Endodermal cell (in vitro differentiated cells): ENCODE results near the gene RILPL1. TPM values are rescaled to one million over a fixed set of nuclear protein-coding genes. Genes with fewer than 3 reads are reported as not detected.
"Not testable (repeated sequence)": the region's sequence is repeated elsewhere in the genome, so short reads cannot be mapped to it uniquely, and the experiment has no call there.

Experiments
- DNase-seq: peaks from one replicate; pipeline ENCODE4 v3.0.0-alpha.2; 2017
- H3K27ac ChIP-seq: 2 replicates; pipeline ENCODE4 v1.5.1; 2013; ENCODE audit warnings: mild to moderate bottlenecking, low read depth, low read length, moderate library complexity
- H3K27me3 ChIP-seq: 2 replicates; pipeline ENCODE4 v1.6.1; 2013; ENCODE audit warnings: mild to moderate bottlenecking, low read length, moderate library complexity; ENCODE audit not compliant: insufficient read depth, control insufficient read depth, poor library complexity, severe bottlenecking
- H3K36me3 ChIP-seq: 2 replicates; pipeline ENCODE4 v1.7.0; 2013; ENCODE audit warnings: mild to moderate bottlenecking, low read length, moderate library complexity; ENCODE audit not compliant: control insufficient read depth, insufficient read depth
- H3K4me1 ChIP-seq: one replicate; pipeline ENCODE4 v1.7.0; 2013; ENCODE audit warnings: low read length; ENCODE audit not compliant: control insufficient read depth, insufficient read depth
- H3K4me3 ChIP-seq: 2 replicates; pipeline ENCODE4 v1.5.1; 2013; ENCODE audit warnings: mild to moderate bottlenecking, low read length, moderate library complexity
- H3K9ac ChIP-seq: 2 replicates; pipeline ENCODE4 v1.6.1; 2013; ENCODE audit warnings: mild to moderate bottlenecking, low read length, moderate library complexity; ENCODE audit not compliant: poor library complexity, severe bottlenecking; ENCODE audit errors: extremely low read depth
- H3K9me3 ChIP-seq: 2 replicates; pipeline ENCODE4 v1.6.1; 2013; ENCODE audit warnings: mild to moderate bottlenecking, low read length, moderate library complexity; ENCODE audit not compliant: control insufficient read depth
- H3K27ac Mint-ChIP-seq: 2 replicates; pipeline ENCODE4 v1.8.0; 2020; ENCODE audit warnings: mixed read lengths
- H3K27me3 Mint-ChIP-seq: 2 replicates; pipeline ENCODE4 v1.8.0; 2021; ENCODE audit warnings: mild to moderate bottlenecking, mixed read lengths; ENCODE audit not compliant: insufficient read depth
- H3K36me3 Mint-ChIP-seq: 2 replicates; pipeline ENCODE4 v1.8.0; 2020; ENCODE audit warnings: low read depth, mixed read lengths
- H3K4me1 Mint-ChIP-seq: 2 replicates; pipeline ENCODE4 v1.8.0; 2020; ENCODE audit warnings: mixed read lengths
- H3K4me3 Mint-ChIP-seq: 2 replicates; pipeline ENCODE4 v1.8.0; 2020; ENCODE audit warnings: mild to moderate bottlenecking, moderate library complexity, mixed read lengths
- H3K9me3 Mint-ChIP-seq: 2 replicates; pipeline ENCODE4 v1.8.0; 2020; ENCODE audit warnings: mild to moderate bottlenecking, mixed read lengths
- WGBS, 2 experiments: methylation state at CpG; one replicate each; pipeline versions ENCODE4 v1.1.5 to v1.1.7; 2013; ENCODE audit warnings: missing lambda C conversion rate in 2 of 2, mixed read lengths in 1 of 2; ENCODE audit not compliant: insufficient coverage in 1 of 2, insufficient read length in 1 of 2; 5-methylcytosine and 5-hydroxymethylcytosine counted together
- total RNA-seq, 2 donors: library from RNA; stranded (reverse); fragmentation: NEBNext Ultra II Directional in 1 of 2; extraction: Animal tissue kit (Norgen Biotek cat#: 25700) in 1 of 2; gene quantifications; 2 replicates in 1 of 2; 3 replicates in 1 of 2; pipeline ENCODE4 v1.2.1, GENCODE V29; 2021
- TF ChIP-seq, protein P1 (sequence below): fragments of 200-600 bp; sonication (generic); conservative IDR thresholded peaks from 2 replicates; pipeline ENCODE4 v1.5.0; 2021; ENCODE audit warnings: antibody characterized with exemption, mild to moderate bottlenecking

The RILPL1 gene
- total RNA-seq, 2 donors from 2014 or later, result 19.0 to 25.2 TPM

DNA sequence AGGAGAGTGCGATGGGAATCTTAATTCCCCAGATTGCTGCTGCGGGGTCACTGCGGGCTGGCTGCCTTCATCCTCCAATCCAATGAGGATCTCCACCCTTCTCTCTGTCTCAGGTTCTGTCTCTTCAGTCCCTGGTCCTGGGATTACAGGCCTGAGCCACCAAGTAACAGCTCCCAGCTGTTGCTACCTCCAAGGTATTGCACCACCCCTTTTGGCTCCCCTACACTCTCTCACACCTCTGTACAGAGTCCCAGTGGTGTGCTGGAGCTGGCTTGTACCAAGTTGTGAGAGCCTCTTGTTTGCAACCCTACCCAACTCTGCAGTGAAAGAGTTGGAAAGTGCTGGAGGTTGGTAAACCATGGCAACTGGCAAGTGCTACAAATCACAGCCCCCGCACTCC lies 10.0 kb upstream of the RILPL1 start:
- WGBS, 2 experiments, result 98% methylated on average over 4 of the region's 4 CpGs; no CpG with 5 or more reads in 1 of the 2 experiments
- H3K36me3 ChIP-seq, result no peaks in the 10 kb centered on the region
- H3K9ac ChIP-seq, result no peak overlapping the region
- H3K27me3 ChIP-seq, result no peaks in the 10 kb centered on the region
- H3K4me3 Mint-ChIP-seq, result no peak overlapping the region
- H3K9me3 Mint-ChIP-seq, result no peaks in the 10 kb centered on the region
- no peaks in the 10 kb centered on the region for H3K4me1 ChIP-seq
- TF ChIP-seq, protein P1, sequence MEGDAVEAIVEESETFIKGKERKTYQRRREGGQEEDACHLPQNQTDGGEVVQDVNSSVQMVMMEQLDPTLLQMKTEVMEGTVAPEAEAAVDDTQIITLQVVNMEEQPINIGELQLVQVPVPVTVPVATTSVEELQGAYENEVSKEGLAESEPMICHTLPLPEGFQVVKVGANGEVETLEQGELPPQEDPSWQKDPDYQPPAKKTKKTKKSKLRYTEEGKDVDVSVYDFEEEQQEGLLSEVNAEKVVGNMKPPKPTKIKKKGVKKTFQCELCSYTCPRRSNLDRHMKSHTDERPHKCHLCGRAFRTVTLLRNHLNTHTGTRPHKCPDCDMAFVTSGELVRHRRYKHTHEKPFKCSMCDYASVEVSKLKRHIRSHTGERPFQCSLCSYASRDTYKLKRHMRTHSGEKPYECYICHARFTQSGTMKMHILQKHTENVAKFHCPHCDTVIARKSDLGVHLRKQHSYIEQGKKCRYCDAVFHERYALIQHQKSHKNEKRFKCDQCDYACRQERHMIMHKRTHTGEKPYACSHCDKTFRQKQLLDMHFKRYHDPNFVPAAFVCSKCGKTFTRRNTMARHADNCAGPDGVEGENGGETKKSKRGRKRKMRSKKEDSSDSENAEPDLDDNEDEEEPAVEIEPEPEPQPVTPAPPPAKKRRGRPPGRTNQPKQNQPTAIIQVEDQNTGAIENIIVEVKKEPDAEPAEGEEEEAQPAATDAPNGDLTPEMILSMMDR, result no peak
- H3K36me3 Mint-ChIP-seq, result no peaks in the 10 kb centered on the region
- no peaks in the 10 kb centered on the region for H3K4me1 Mint-ChIP-seq
- H3K27ac Mint-ChIP-seq, result no peak overlapping the region
- H3K4me3 ChIP-seq, result no peak overlapping the region
- DNase-seq, result no peak
- H3K27me3 Mint-ChIP-seq, result peaks cover 8% of the 10 kb centered on the region
- H3K27ac ChIP-seq, result no peak overlapping the region
- H3K9me3 ChIP-seq, result no peaks in the 10 kb centered on the region

GRCh38 chr12:123540899-123541662 lies 7.6 kb upstream of the RILPL1 start:
- Histone ChIP-seq H3K27ac (no peak overlapping the region), H3K36me3 (no peaks in the 10 kb centered on the region), H3K9me3 (no peaks in the 10 kb centered on the region), H3K4me3 (no peak overlapping the region), H3K9ac (no peak overlapping the region), H3K4me1 (no peaks in the 10 kb centered on the region), H3K27me3 (no peaks in the 10 kb centered on the region)
- no peaks in the 10 kb centered on the region for H3K9me3 Mint-ChIP-seq
- peaks cover 11% of the 10 kb centered on the region for H3K27me3 Mint-ChIP-seq
- no peak overlapping the region for H3K4me3 Mint-ChIP-seq
- H3K4me1 Mint-ChIP-seq, result no peaks in the 10 kb centered on the region
- H3K36me3 Mint-ChIP-seq, result no peaks in the 10 kb centered on the region
- no peak for DNase-seq
- 91 to 92% methylated on average over 13 to 15 of the region's 15 CpGs for WGBS, 2 experiments
- TF ChIP-seq, protein P1, result peak; percentile 27
- H3K27ac Mint-ChIP-seq, result no peak overlapping the region

GRCh38 chr12:123535952-123536351 lies 2.4 kb upstream of the RILPL1 start:
- H3K27ac Mint-ChIP-seq, result not testable (repeated sequence)

More at GRCh38 chr12:123535952-123536351, 2.4 kb upstream of the RILPL1 start:
- H3K9me3 Mint-ChIP-seq, H3K36me3 ChIP-seq, H3K4me1 ChIP-seq, H3K9ac ChIP-seq, H3K9me3 ChIP-seq, H3K27me3 ChIP-seq, H3K4me3 ChIP-seq, DNase-seq, H3K36me3 Mint-ChIP-seq, H3K4me3 Mint-ChIP-seq, H3K27ac ChIP-seq, H3K4me1 Mint-ChIP-seq: not testable (repeated sequence)
- WGBS, 2 experiments, result 88 to 96% methylated on average over 6 to 10 of the region's 11 CpGs
- H3K27me3 Mint-ChIP-seq, result peaks cover 11% of the 10 kb centered on the region
